BJ (cell line): ENCODE results near the gene TRH. TPM values are rescaled to one million over a fixed set of nuclear protein-coding genes. Genes with fewer than 3 reads are reported as not detected.

Experiments
- CTCF ChIA-PET: fragments of 350-600 bp; formaldehyde crosslinking; extraction: SDS; loops from one replicate; lab custom pipeline; 2021; ENCODE audit warnings: antibody characterized with exemption, inconsistent platforms; lab: Yijun Ruan, JAX
- POLR2A ChIA-PET: fragments of 300-600 bp; sonication (Branson Sonifier 250); formaldehyde crosslinking; extraction: SDS; loops from one replicate; lab custom pipeline; 2021; ENCODE audit warnings: antibody characterized with exemption; lab: Charles Lee
- DNase-seq: peaks from one replicate; pipeline ENCODE4 v3.0.0-alpha.2; 2011; ENCODE audit warnings: low read depth
- H3K27me3 ChIP-seq: 2 replicates; pipeline ENCODE4 v1.6.0; 2011; ENCODE audit warnings: low read length; ENCODE audit not compliant: control insufficient read depth, insufficient read depth
- H3K36me3 ChIP-seq: 2 replicates; pipeline ENCODE4 v1.5.1; 2011; ENCODE audit warnings: low read length; ENCODE audit not compliant: control insufficient read depth, insufficient read depth
- H3K4me3 ChIP-seq: 2 replicates; pipeline ENCODE4 v1.5.1; 2011; ENCODE audit warnings: low read depth, mild to moderate bottlenecking, control low read depth, low read length
- CTCF ChIP-seq: IDR thresholded peaks from 2 replicates; pipeline ENCODE4 v1.5.1; 2011; ENCODE audit warnings: low read depth, mild to moderate bottlenecking, control low read depth, inconsistent platforms, low read length, moderate library complexity; ENCODE audit not compliant: insufficient read depth
- polyA plus RNA-seq: library from polyadenylated mRNA; depleted of rRNA; stranded (reverse); fragments of >200 nt; gene quantifications from 2 replicates; pipeline ENCODE4 v1.2.3, GENCODE V29; 2011

Gene TRH
- polyA plus RNA-seq, 1 experiment = not detected

GRCh38 chr3:129952556-129953355 is 21.8 kb upstream of the TRH start:
- no peak for DNase-seq
- ChIA-PET POLR2A (no interaction called here), CTCF (interaction anchor here (0.8 to 3.4 kb wide), 3 partner anchors 10 to 145 kb away, joined by 3 to 22 read pairs (median 5); no protein-coding TSS in a partner anchor)
- Histone ChIP-seq H3K36me3 (no peaks in the 10 kb centered on the region), H3K27me3 (peaks cover 13% of the 10 kb centered on the region), H3K4me3 (no peak overlapping the region)
- TF ChIP-seq CTCF = no peak

GRCh38 chr3:129953621-129954020 is 20.9 kb upstream of the TRH start:
- DNase-seq = no peak
- POLR2A ChIA-PET = no interaction called here
- TF ChIP-seq CTCF = no peak
- CTCF ChIA-PET = interaction anchor here (0.6 to 3.4 kb wide), 4 partner anchors 11 to 145 kb away, joined by 3 to 22 read pairs (median 4); partner anchors contain the start of gene TRH
- H3K4me3 ChIP-seq = no peak overlapping the region
- peaks cover 13% of the 10 kb centered on the region for H3K27me3 ChIP-seq
- H3K36me3 ChIP-seq = no peaks in the 10 kb centered on the region

- H3K27me3 ChIP-seq = peaks cover 13% of the 10 kb centered on the region
- CTCF ChIA-PET = interaction anchor here (1.1 to 3.4 kb wide), 2 partner anchors 12 to 17 kb away, joined by 3 to 22 read pairs; no protein-coding TSS in a partner anchor
- no peaks in the 10 kb centered on the region for H3K36me3 ChIP-seq
- DNase-seq = no peak
- H3K4me3 ChIP-seq = no peak overlapping the region
- POLR2A ChIA-PET = no interaction called here
- TF ChIP-seq CTCF = no peak
These were observed 20.0 kb upstream of the TRH start for GRCh38 chr3:129954514-129954913.

GRCh38 chr3:129956936-129957335 is 17.6 kb upstream of the TRH start:
- CTCF ChIA-PET = no interaction called here
- POLR2A ChIA-PET = no interaction called here

More at GRCh38 chr3:129956936-129957335, 17.6 kb upstream of the TRH start:
- Histone ChIP-seq H3K4me3 (no peak overlapping the region), H3K27me3 (peaks cover 20% of the 10 kb centered on the region), H3K36me3 (no peaks in the 10 kb centered on the region)
- DNase-seq = no peak
- TF ChIP-seq CTCF = no peak
